Endothelial cell of umbilical vein (primary cell): ENCODE data around the gene VAV2. TPM values are rescaled to one million over a fixed set of nuclear protein-coding genes. Genes with fewer than 3 reads are reported as not detected.

Experiments used
- BruUV-seq: library from RNA; stranded (reverse); fragments of 400-500 nt; replicated peaks from 2 replicates; lab custom pipeline; 2021; lab: Mats Ljungman, UMichigan
- CTCF ChIA-PET: fragments of 300-600, 350-600 bp; sonication (Branson Sonifier 250); formaldehyde crosslinking; loops from one replicate; lab custom pipeline; 2021; ENCODE audit warnings: antibody characterized with exemption, inconsistent platforms; lab: Charles Lee
- POLR2A ChIA-PET: fragments of 300-600, 350-600 bp; sonication (Branson Sonifier 250); formaldehyde crosslinking; loops from one replicate; lab custom pipeline; 2021; ENCODE audit warnings: antibody characterized with exemption, inconsistent platforms; lab: Charles Lee
- DNase-seq: peaks from one replicate; pipeline ENCODE4 v3.0.0-alpha.2; 2011; ENCODE audit warnings: low read depth, low spot score
- FAIRE-seq: peaks from 2 replicates; lab custom pipeline; 2011; peaks lifted over from hg19 to GRCh38; lab: Jason Lieb, UNC
- H2AFZ ChIP-seq: 2 replicates; pipeline ENCODE4 v1.6.0; 2012; ENCODE audit warnings: low read depth, low read length, control low read depth, inconsistent platforms
- H3K27ac ChIP-seq: 2 replicates; pipeline ENCODE4 v1.5.1; 2011; ENCODE audit warnings: low read depth, mild to moderate bottlenecking, control low read depth, low read length, moderate library complexity; ENCODE audit not compliant: insufficient read depth
- H3K27me3 ChIP-seq, 2 experiments: 2 replicates each; pipeline versions ENCODE4 v1.6.0 to v1.6.1; 2011; ENCODE audit warnings: low read length in 2 of 2, mixed read lengths in 1 of 2; ENCODE audit not compliant: control insufficient read depth in 2 of 2, insufficient read depth in 2 of 2
- H3K36me3 ChIP-seq, 2 experiments: 2 replicates in 1 of 2; 3 replicates in 1 of 2; pipeline ENCODE4 v1.5.1; 2011; ENCODE audit warnings: low read length in 2 of 2, mild to moderate bottlenecking in 1 of 2, moderate library complexity in 1 of 2; ENCODE audit not compliant: control insufficient read depth in 2 of 2, insufficient read depth in 2 of 2; ENCODE audit errors: extremely low read depth in 1 of 2
- H3K4me1 ChIP-seq: 3 replicates; pipeline ENCODE4 v1.5.1; 2011; ENCODE audit warnings: mild to moderate bottlenecking, low read length; ENCODE audit not compliant: control insufficient read depth, insufficient read depth; ENCODE audit errors: extremely low read depth
- H3K4me2 ChIP-seq: 2 replicates; pipeline ENCODE4 v1.6.1; 2011; ENCODE audit warnings: low read length, control low read depth, mixed read lengths; ENCODE audit not compliant: insufficient read depth
- H3K4me3 ChIP-seq, 3 experiments: fragments of 200-600 bp in 1 of 3; sonication (generic), shearing (Covaris generic) in 1 of 3; replicated peaks in 1 of 3; 2 replicates each; pipeline ENCODE4 v1.5.1; 2011 to 2016; ENCODE audit warnings: control low read depth in 3 of 3, low read length in 3 of 3, mild to moderate bottlenecking in 2 of 3, inconsistent platforms in 1 of 3, low read depth in 1 of 3, moderate library complexity in 1 of 3; ENCODE audit not compliant: insufficient read depth in 1 of 3
- H3K79me2 ChIP-seq: 2 replicates; pipeline ENCODE4 v1.6.0; 2012; ENCODE audit warnings: low read length, inconsistent platforms; ENCODE audit not compliant: control insufficient read depth, insufficient read depth
- H3K9ac ChIP-seq: replicated peaks from 2 replicates; pipeline ENCODE3; 2011; ENCODE audit warnings: low read length, control low read depth; ENCODE audit not compliant: insufficient read depth; ENCODE audit errors: extremely low read depth
- H3K9me1 ChIP-seq: replicated peaks from 3 replicates; pipeline ENCODE4 v1.6.0; 2011; ENCODE audit warnings: mild to moderate bottlenecking, low read length; ENCODE audit not compliant: control insufficient read depth, insufficient read depth; ENCODE audit errors: extremely low read depth
- H3K9me3 ChIP-seq: replicated peaks from 2 replicates; pipeline ENCODE4 v1.5.1; 2012; ENCODE audit warnings: low read length, inconsistent platforms; ENCODE audit not compliant: control insufficient read depth, insufficient read depth
- H4K20me1 ChIP-seq: replicated peaks from 2 replicates; pipeline ENCODE3; 2011; ENCODE audit warnings: mild to moderate bottlenecking, low read length; ENCODE audit not compliant: control insufficient read depth, insufficient read depth; ENCODE audit errors: extremely low read depth
- EZH2 ChIP-seq: IDR thresholded peaks from 2 replicates; pipeline ENCODE4 v1.6.1; 2012; ENCODE audit warnings: borderline replicate concordance, low read depth, mild to moderate bottlenecking, moderate library complexity, low read length, inconsistent platforms; ENCODE audit not compliant: severe bottlenecking
- FOS ChIP-seq: IDR thresholded peaks from 2 replicates; pipeline ENCODE4 v1.6.1; 2011; ENCODE audit warnings: mild to moderate bottlenecking, low read length, moderate library complexity, borderline replicate concordance; ENCODE audit not compliant: insufficient read depth
- GATA2 ChIP-seq: IDR thresholded peaks from 2 replicates; pipeline ENCODE4 v1.7.0; 2011; ENCODE audit warnings: low read depth, mild to moderate bottlenecking, moderate library complexity, mixed read lengths, low read length; ENCODE audit not compliant: insufficient read length, insufficient read depth
- JUN ChIP-seq: IDR thresholded peaks from 2 replicates; pipeline ENCODE4 v1.6.1; 2011; ENCODE audit warnings: borderline replicate concordance, low read depth; ENCODE audit not compliant: insufficient read length, insufficient read depth
- MYC ChIP-seq: IDR thresholded peaks from one replicate; pipeline ENCODE4 v1.6.1; 2011; ENCODE audit warnings: mild to moderate bottlenecking, low read depth, low read length
- POLR2A ChIP-seq: IDR thresholded peaks from 2 replicates; pipeline ENCODE4 v1.6.1; 2012; ENCODE audit warnings: low read depth, mild to moderate bottlenecking, control low read depth, low read length
- POLR2AphosphoS5 ChIP-seq: IDR thresholded peaks from 2 replicates; pipeline ENCODE4 v1.6.1; 2012; ENCODE audit warnings: low read depth, mild to moderate bottlenecking, control low read depth, low read length, moderate library complexity; ENCODE audit not compliant: insufficient read depth
- dilution Hi-C: fragments of 300-500 bp; cut with MboI; formaldehyde crosslinking; loops from one replicate; pipeline ENCODE4 v1.15.0; 2019; ENCODE audit warnings: low sequenced_read_pairs; ENCODE audit not compliant: extremely low pct_ligation_motif_present
- intact Hi-C: fragments of 100-400 bp; cut with micrococcal nuclease; formaldehyde crosslinking; loops from one replicate; pipeline ENCODE4 v1.10.0; 2022
- polyA plus RNA-seq, 4 experiments: library from polyadenylated mRNA; depleted of rRNA in 3 of 4; stranded (reverse) in 3 of 4; unstranded in 1 of 4; fragments of >200 nt; gene quantifications; 2 replicates each; pipeline versions ENCODE4 v1.2.1 to v1.2.3, GENCODE V29; 2011 to 2012; ENCODE audit warnings: missing spikeins in 1 of 4
- total RNA-seq: library from RNA; stranded (reverse); gene quantifications from 2 replicates; pipeline ENCODE4 v1.2.3, GENCODE V29; 2021
- TF ChIP-seq, protein P1 (sequence below), 2 donors: IDR thresholded peaks; 1 replicate in 1 of 2; 2 replicates in 1 of 2; pipeline ENCODE4 v1.5.1; 2011; ENCODE audit warnings: low read length in 2 of 2, mild to moderate bottlenecking in 2 of 2, moderate library complexity in 2 of 2, control low read depth in 1 of 2, inconsistent platforms in 1 of 2, low read depth in 1 of 2; ENCODE audit not compliant: insufficient read depth in 1 of 2; ENCODE audit errors: extremely low read depth in 1 of 2
- TF ChIP-seq, protein P2 (sequence below): IDR thresholded peaks from 2 replicates; pipeline ENCODE4 v1.6.1; 2011; ENCODE audit not compliant: insufficient read depth, insufficient read length

Gene VAV2
- total and polyA plus RNA-seq, 2 donors (not counting 3 experiments of a cell fraction or from before 2014, with no cell fraction given) = 10.6 to 30.6 TPM

DNA sequence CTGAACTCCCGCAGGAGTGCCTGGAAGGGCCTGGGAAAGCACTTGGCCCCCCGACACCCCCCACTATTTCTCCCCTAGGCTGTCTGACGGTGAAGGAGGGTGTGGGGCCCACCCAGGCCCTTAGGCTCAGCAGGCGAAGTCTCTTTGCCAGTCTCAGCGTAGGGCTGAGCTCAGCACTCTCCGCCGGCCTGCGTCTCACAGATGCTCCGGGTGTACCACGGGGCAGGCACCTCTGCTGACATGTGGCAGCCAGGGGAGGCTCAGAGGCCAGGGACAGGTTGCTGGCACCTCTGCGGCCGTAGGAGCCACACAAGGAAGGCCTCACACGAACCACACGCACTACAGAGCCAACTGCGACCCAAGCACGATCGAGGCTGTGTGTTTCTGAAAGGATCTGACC lies 114.2 kb downstream of the VAV2 start:
- peaks cover 17% of the 10 kb centered on the region for H3K79me2 ChIP-seq
- ChIA-PET POLR2A (no interaction called here), CTCF (interaction anchor here (1.5 kb wide), 1 partner anchor 8 kb away, joined by 3 read pairs; no protein-coding TSS in a partner anchor)
- TF ChIP-seq EZH2 (no peak), POLR2A (no peak), MYC (no peak), GATA2 (no peak), FOS (no peak), JUN (no peak), POLR2AphosphoS5 (no peak)
- TF ChIP-seq, protein P1, sequence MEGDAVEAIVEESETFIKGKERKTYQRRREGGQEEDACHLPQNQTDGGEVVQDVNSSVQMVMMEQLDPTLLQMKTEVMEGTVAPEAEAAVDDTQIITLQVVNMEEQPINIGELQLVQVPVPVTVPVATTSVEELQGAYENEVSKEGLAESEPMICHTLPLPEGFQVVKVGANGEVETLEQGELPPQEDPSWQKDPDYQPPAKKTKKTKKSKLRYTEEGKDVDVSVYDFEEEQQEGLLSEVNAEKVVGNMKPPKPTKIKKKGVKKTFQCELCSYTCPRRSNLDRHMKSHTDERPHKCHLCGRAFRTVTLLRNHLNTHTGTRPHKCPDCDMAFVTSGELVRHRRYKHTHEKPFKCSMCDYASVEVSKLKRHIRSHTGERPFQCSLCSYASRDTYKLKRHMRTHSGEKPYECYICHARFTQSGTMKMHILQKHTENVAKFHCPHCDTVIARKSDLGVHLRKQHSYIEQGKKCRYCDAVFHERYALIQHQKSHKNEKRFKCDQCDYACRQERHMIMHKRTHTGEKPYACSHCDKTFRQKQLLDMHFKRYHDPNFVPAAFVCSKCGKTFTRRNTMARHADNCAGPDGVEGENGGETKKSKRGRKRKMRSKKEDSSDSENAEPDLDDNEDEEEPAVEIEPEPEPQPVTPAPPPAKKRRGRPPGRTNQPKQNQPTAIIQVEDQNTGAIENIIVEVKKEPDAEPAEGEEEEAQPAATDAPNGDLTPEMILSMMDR (IDR thresholded peaks at IDR 0.05; ENCODE audit: extremely low read depth in 1 of 2, insufficient read depth in 1 of 2, low read depth in 1 of 2, low read length in 2 of 2) = no peak
- TF ChIP-seq, protein P2, sequence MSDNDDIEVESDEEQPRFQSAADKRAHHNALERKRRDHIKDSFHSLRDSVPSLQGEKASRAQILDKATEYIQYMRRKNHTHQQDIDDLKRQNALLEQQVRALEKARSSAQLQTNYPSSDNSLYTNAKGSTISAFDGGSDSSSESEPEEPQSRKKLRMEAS = no peak
- no peaks in the 10 kb centered on the region for H3K9me1 ChIP-seq
- FAIRE-seq = no peak
- H3K4me2 ChIP-seq = no peak overlapping the region
- no peak overlapping the region for H3K9ac ChIP-seq
- no peak for DNase-seq
- dilution Hi-C loops (no loop called here), intact Hi-C loops (no loop called here)
- H4K20me1 ChIP-seq = no peaks in the 10 kb centered on the region
- no peak overlapping the region for H3K27ac ChIP-seq
- no peaks in the 10 kb centered on the region for H3K36me3 ChIP-seq
- H3K4me3 ChIP-seq = no peak overlapping the region
- no peaks in the 10 kb centered on the region for H3K27me3 ChIP-seq
- H3K9me3 ChIP-seq = no peaks in the 10 kb centered on the region
- H3K4me1 ChIP-seq = peaks cover 7% of the 10 kb centered on the region
- no TSS peak for BruUV-seq
- H2AFZ ChIP-seq = no peak overlapping the region
